Activated naive CD4-positive, alpha-beta T cell treated with anti-CD3 and anti-CD28 coated beads for 36 hours (primary cell): ENCODE results near the gene FAM110D. TPM values are rescaled to one million over a fixed set of nuclear protein-coding genes. Genes with fewer than 3 reads are reported as not detected.

Experiments
- CTCF ChIA-PET: fragments of 350-600 bp; sonication (Branson Sonifier 250); formaldehyde crosslinking; loops from one replicate; lab custom pipeline; 2021; ENCODE audit warnings: antibody characterized with exemption; lab: Charles Lee
- DNase-seq: peaks from one replicate; pipeline ENCODE4 v3.0.0-alpha.2; 2020
- H3K27ac Mint-ChIP-seq: one replicate; pipeline ENCODE4 v1.8.0; 2021; ENCODE audit warnings: mild to moderate bottlenecking, mixed read lengths
- H3K27me3 Mint-ChIP-seq: one replicate; pipeline ENCODE4 v1.8.0; 2021; ENCODE audit warnings: low read depth, mixed read lengths
- H3K36me3 Mint-ChIP-seq: one replicate; pipeline ENCODE4 v1.8.0; 2021; ENCODE audit warnings: low read depth, mixed read lengths
- H3K4me1 Mint-ChIP-seq: one replicate; pipeline ENCODE4 v1.8.0; 2021; ENCODE audit warnings: low read depth, mixed read lengths
- H3K4me3 Mint-ChIP-seq: one replicate; pipeline ENCODE4 v1.8.0; 2021; ENCODE audit warnings: mild to moderate bottlenecking, moderate library complexity, mixed read lengths
- H3K9me3 Mint-ChIP-seq: one replicate; pipeline ENCODE4 v1.8.0; 2021; ENCODE audit warnings: mixed read lengths
- intact Hi-C: fragments of 100-400 bp; cut with micrococcal nuclease; formaldehyde crosslinking; loops from one replicate; pipeline ENCODE4 v1.15.1; 2023
- total RNA-seq, 2 experiments: library from RNA; stranded (reverse); gene quantifications; one replicate each; pipeline ENCODE4 v1.2.3, GENCODE V29; 2021

The FAM110D gene
- total RNA-seq, 2 experiments from 2014 or later = 0.07 TPM; not detected in 1

DNA sequence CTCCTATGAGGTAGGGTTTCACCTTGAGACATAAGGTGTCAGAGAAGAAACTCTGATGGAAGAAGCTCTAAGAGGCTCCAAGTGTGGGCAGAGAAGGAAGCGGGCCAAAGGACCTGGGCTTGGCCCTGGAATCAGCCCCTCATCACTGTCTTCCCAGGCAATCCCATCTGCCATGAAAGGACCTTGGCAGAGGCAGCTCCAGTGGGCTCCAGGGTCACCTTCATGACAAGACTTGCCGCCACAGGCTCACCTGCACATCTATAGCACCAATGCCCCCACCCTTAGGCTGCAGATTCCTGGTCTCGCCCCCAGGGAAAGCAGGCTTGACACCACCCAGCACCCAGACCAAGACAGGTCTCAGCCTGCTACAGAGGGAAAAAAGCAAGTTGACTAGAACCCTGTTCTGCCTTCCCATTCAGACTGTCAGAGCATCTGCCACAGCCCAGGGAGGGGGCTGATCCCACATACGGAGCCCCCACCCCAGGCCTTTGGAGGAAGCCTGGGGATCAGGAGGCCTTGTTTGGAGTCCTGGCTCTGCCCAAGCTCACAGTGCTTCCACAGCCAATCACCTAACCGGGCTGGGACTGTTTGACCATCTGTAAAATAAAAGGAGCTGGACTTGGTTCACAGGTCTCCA lies 490 bp upstream of the FAM110D start:
- peaks cover 21% of the 10 kb centered on the region for H3K27me3 Mint-ChIP-seq
- DNase-seq = no peak
- H3K27ac Mint-ChIP-seq = no peak overlapping the region
- CTCF ChIA-PET = interaction anchor here (0.6 to 4.3 kb wide), 3 partner anchors 13 to 275 kb away, joined by 3 to 21 read pairs (median 4); no protein-coding TSS in a partner anchor
- H3K36me3 Mint-ChIP-seq = no peaks in the 10 kb centered on the region
- intact Hi-C loops = no loop called here
- peaks cover 7% of the 10 kb centered on the region for H3K4me1 Mint-ChIP-seq
- H3K9me3 Mint-ChIP-seq = no peaks in the 10 kb centered on the region
- no peak overlapping the region for H3K4me3 Mint-ChIP-seq

DNA sequence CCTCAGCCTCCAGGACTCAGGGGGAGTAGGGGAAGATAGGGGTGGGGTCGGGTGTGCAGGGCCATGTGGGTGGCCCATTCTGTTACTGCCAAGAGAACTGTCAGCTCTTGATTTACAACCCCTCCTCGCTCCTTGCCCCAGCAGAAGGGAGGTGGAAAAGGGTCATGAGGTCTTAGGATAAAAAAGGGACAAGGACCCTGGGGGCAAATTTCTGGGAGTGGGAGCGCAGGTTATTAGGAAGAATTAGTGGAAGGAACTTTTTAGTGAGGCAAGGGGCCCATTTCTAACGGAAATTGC lies 812 bp downstream of the FAM110D start:
- Mint-ChIP-seq H3K36me3 (no peaks in the 10 kb centered on the region), H3K9me3 (no peaks in the 10 kb centered on the region), H3K27me3 (peaks cover 29% of the 10 kb centered on the region), H3K4me1 (peaks cover 14% of the 10 kb centered on the region), H3K27ac (no peak overlapping the region), H3K4me3 (no peak overlapping the region)
- no peak for DNase-seq
- intact Hi-C loops = no loop called here
- CTCF ChIA-PET = no interaction called here

GRCh38 chr1:26160527-26161414 lies 1.9 kb downstream of the FAM110D start:
- CTCF ChIA-PET = interaction anchor here (0.9 kb wide), 1 partner anchor 9 kb away, joined by 5 read pairs; the partner anchor contains the start of gene ZNF593
- no peaks in the 10 kb centered on the region for H3K36me3 Mint-ChIP-seq
- H3K27ac Mint-ChIP-seq = no peak overlapping the region
- no peaks in the 10 kb centered on the region for H3K9me3 Mint-ChIP-seq
- no peak overlapping the region for H3K4me3 Mint-ChIP-seq
- intact Hi-C loops = no loop called here
- peaks cover 29% of the 10 kb centered on the region for H3K27me3 Mint-ChIP-seq
- H3K4me1 Mint-ChIP-seq = peaks cover 16% of the 10 kb centered on the region
- DNase-seq = no peak

DNA sequence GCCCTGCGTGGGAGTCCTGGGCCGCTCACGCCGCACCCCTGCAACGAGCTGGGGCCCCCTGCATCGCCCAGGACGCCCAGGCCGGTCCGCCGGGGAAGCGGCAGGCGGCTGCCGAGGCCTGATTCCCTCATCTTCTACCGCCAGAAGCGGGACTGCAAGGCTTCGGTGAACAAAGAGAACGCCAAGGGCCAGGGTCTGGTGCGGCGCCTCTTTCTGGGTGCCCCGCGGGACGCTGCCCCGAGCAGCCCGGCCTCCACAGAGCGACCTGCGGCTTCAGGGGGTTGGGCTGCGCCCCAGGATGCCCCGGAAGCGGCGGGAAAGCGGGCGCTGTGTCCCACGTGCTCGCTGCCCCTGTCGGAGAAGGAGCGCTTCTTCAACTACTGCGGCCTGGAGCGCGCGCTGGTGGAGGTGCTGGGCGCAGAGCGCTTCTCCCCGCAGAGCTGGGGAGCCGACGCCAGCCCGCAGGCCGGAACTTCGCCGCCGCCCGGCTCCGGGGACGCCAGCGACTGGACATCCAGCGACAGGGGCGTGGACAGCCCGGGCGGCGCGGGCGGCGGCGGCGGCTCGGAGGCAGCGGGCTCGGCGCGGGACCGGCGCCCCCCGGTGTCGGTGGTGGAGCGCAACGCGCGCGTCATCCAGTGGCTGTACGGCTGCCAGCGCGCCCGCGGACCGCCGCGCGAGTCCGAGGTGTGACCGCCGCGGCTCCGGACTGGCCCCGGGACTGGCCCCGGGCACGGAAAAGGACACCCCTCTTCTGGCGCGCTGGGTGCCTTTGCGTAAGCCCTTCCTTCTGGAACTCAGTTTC lies 2.7 kb downstream of the FAM110D start:
- CTCF ChIA-PET = interaction anchor here (0.9 to 1.2 kb wide), 2 partner anchors 8 to 10 kb away, joined by 5 read pairs; partner anchors contain the start of genes ZNF593 and ZNF593OS

DNA sequence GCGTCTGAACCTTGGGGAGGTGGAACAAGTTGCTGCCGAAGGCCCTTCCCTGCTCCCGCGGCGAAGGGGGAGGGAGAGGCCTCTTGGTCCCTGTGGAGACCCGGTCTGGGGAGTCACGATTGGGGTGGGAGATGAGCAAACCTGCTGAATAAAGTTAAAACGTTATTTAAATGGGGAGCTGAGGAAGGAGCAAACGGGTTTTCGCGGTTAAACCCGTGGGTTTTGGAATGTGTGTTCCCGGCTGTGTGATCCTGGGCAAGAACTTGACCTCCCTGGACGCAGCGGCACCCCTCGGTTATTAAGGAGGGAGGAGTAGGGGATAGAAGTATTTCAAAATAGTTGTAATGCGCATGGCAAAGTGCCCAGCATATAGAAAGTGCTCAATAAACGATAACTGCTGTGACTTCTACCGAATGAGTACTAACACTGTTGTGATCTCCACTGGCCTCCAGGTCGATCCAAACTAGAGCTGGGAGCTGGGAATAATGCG lies 3.4 kb downstream of the FAM110D start:
- Mint-ChIP-seq H3K4me1 (peaks cover 13% of the 10 kb centered on the region), H3K36me3 (no peaks in the 10 kb centered on the region), H3K27me3 (peaks cover 27% of the 10 kb centered on the region), H3K4me3 (peak overlapping the region; percentile 50), H3K9me3 (no peaks in the 10 kb centered on the region), H3K27ac (no peak overlapping the region)
- intact Hi-C loops = no loop called here
- CTCF ChIA-PET = interaction anchor here (0.6 to 1.9 kb wide), 4 partner anchors 9 to 71 kb away, joined by 3 to 9 read pairs (median 4); partner anchors contain the start of genes CEP85 and ZNF593OS
- DNase-seq = no peak

More for the DNA sequence above, 2.7 kb downstream of the FAM110D start:
- Mint-ChIP-seq H3K4me3 (peak overlapping the region; percentile 50), H3K9me3 (no peaks in the 10 kb centered on the region), H3K27me3 (peaks cover 27% of the 10 kb centered on the region), H3K4me1 (peaks cover 16% of the 10 kb centered on the region), H3K27ac (no peak overlapping the region), H3K36me3 (no peaks in the 10 kb centered on the region)
- peak; percentile 48 for DNase-seq
- intact Hi-C loops = no loop called here

DNA sequence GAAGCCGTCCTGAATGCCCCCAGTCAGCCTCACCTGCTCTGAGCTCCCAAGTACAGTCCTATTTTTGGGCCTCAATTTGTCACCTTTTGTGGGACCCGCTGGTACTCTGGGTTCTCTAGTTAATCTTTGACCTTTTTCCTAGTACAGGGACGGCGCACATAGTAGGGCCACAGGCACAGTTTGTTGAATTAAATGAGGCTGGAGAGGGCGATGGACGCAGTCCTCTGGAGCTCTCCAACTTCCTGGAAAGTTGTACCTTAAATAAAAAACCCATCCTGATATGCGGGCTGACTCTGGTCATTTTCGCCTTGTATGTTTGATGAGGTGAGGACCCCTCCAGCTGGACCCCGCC lies 4.8 kb downstream of the FAM110D start:
- CTCF ChIA-PET = interaction anchor here (0.8 to 1.9 kb wide), 8 partner anchors 9 to 253 kb away, joined by 3 to 9 read pairs (median 3); partner anchors contain the start of gene CEP85
- DNase-seq = no peak
- Mint-ChIP-seq H3K27ac (no peak overlapping the region), H3K27me3 (peaks cover 25% of the 10 kb centered on the region), H3K4me3 (peak overlapping the region; percentile 34), H3K9me3 (no peaks in the 10 kb centered on the region), H3K36me3 (no peaks in the 10 kb centered on the region), H3K4me1 (peaks cover 13% of the 10 kb centered on the region)
- intact Hi-C loops = loop anchor here (1.0 to 2.0 kb wide), 3 partner anchors 19 to 127 kb away; no protein-coding TSS in a partner anchor

DNA sequence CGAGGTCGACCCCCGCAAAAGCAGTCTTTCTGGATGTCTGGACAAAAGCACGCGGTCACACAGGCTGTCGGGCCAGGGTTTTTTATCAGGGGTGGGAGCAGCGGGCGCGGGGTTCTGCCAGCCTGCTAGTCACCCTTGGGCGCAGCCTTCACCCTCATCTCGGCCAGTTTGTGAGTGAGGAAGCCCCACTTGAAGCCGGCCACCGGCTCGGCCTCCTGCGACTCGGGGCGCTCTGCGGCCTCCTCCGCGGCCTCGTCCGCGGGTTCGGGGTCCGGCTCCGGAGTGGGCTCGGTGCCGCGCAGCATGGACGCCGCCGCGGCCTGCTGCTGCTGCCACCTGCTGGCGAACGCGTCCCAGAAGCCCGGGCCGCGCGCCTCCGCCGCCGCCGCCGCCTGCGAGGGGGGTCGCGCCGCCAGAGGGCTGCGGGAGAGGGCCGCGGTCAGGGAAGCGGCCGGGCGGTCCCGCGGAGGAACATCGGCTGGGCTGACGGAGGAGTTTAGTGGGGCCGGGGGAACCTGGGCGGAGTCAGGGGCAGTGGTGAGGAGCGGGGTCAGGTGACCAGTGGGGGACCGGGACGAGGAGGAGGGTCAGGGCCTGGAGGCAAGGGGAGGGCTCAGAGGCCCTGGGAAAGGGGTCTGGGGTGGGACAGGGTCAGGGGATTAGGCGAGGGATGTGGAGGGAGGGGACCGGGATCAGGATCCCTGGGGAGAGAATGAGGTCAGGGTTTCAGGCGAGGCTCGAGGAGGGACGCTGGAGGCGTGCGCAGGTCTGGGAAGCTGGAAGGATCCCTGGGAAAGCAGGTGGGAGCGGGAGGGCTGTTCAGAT lies 5.4 kb downstream of the FAM110D start:
- peak; percentile 42 for DNase-seq
- H3K4me1 Mint-ChIP-seq = peaks cover 13% of the 10 kb centered on the region
- intact Hi-C loops = loop anchor here (1.0 to 2.0 kb wide), 3 partner anchors 19 to 128 kb away; no protein-coding TSS in a partner anchor
- no peak overlapping the region for H3K27ac Mint-ChIP-seq
- H3K36me3 Mint-ChIP-seq = no peaks in the 10 kb centered on the region
- H3K9me3 Mint-ChIP-seq = no peaks in the 10 kb centered on the region
- H3K27me3 Mint-ChIP-seq = peaks cover 25% of the 10 kb centered on the region
- CTCF ChIA-PET = interaction anchor here (0.8 to 1.9 kb wide), 7 partner anchors 8 to 253 kb away, joined by 3 to 9 read pairs (median 3); no protein-coding TSS in a partner anchor
- peak overlapping the region; percentile 50 for H3K4me3 Mint-ChIP-seq

DNA sequence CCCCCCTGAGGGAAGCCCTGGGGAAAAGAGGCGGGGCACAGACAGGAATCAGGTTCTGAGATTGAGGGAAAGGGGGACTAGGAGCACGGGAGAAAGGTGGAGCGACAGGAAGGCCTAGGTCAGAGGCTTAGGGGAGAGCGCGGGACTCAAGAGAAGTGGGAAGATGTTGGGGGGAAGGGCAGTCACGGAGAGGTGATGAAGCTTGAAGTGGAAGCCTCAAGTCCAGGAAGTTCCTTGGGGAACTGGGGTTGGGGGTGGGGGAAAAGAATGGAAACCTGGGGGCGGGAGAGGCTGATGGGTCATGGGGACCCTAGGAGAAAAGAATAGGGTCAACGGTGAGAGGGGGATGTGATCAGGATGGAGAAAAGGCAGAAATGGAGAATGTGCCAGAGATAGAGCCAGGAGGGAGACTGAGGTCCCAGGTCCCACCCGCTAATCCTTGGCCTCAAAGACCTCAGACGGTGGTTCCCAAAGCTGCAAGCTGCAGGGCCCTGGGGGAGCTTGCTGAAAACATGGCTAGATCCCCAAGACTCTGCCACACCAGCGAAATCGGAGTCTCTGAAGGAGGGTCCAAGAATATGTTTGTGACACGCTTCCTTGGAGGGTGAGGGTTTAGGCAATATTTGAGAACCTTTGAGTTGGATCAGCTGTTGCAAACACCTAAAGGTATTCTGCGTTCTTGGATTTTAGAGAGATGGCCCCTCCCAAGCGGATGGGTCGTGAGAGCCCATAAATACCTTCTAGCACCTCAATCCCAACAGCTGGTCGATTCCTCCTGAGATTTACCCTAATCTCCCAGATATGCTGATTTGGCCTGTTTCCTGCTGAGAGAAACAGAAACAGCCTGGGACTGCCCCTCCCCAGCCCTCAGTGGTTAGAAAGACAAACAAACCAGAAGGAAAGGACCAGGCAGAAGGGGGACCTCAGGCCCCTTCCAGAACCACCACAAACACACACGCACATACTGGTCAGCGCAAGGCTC lies 6.3 kb downstream of the FAM110D start:
- H3K4me3 Mint-ChIP-seq = peak overlapping the region; percentile 50
- DNase-seq = no peak
- peaks cover 21% of the 10 kb centered on the region for H3K27me3 Mint-ChIP-seq
- CTCF ChIA-PET = no interaction called here
- intact Hi-C loops = loop anchor here (1.0 to 2.0 kb wide), 3 partner anchors 20 to 129 kb away; no protein-coding TSS in a partner anchor
- no peak overlapping the region for H3K27ac Mint-ChIP-seq
- peaks cover 13% of the 10 kb centered on the region for H3K4me1 Mint-ChIP-seq
- H3K9me3 Mint-ChIP-seq = no peaks in the 10 kb centered on the region
- no peaks in the 10 kb centered on the region for H3K36me3 Mint-ChIP-seq

DNA sequence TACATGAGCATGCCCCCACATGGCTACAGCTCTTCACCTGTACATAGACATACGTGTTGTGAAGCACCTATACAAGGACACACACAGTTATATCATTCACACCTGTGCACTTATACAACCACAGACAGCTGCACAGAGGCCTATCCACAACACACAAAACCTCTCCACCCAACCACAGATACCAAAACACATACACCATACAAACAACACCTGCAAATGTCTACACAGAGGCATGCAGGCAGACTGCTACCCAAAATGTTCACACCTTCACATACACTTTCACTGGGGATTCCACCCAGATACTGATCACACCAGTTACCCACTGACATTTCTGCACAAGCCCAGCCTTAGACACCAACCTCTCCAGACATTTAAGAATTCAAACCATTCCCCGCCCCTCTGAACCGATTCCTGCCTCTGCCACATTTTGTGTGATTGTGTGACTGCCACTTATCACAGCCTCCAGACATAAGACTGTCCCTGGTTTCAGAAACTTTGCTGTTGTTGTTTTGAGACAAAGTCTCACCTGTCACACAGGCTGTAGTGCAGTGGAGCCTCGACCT lies 7.9 kb downstream of the FAM110D start:
- H3K27me3 Mint-ChIP-seq = peaks cover 16% of the 10 kb centered on the region
- H3K36me3 Mint-ChIP-seq = peaks cover 5% of the 10 kb centered on the region
- H3K4me1 Mint-ChIP-seq = peaks cover 21% of the 10 kb centered on the region
- H3K4me3 Mint-ChIP-seq = no peak overlapping the region
- no peak overlapping the region for H3K27ac Mint-ChIP-seq
- intact Hi-C loops = no loop called here
- H3K9me3 Mint-ChIP-seq = no peaks in the 10 kb centered on the region
- DNase-seq = no peak
- CTCF ChIA-PET = interaction anchor here (1.3 kb wide), 1 partner anchor 67 kb away, joined by 6 read pairs; the partner anchor contains the start of gene CEP85
